K562 (cell line): ENCODE measurements around the gene DALRD3. TPM values are rescaled to one million over a fixed set of nuclear protein-coding genes. Genes with fewer than 3 reads are reported as not detected.

ENCODE experiments used
- ATAC-seq: fragments of 200-7000 bp; cut with Tn5 transposase; 3 replicates; pipeline ENCODE4 v1.9.1; 2020; ENCODE audit warnings: moderate library complexity
- BruUV-seq: library from RNA; stranded (reverse); fragments of 400-500 nt; replicated peaks from 2 replicates; lab custom pipeline; 2021; lab: Mats Ljungman, UMichigan
- CTCF ChIA-PET: fragments of 300-600 bp; formaldehyde crosslinking; extraction: SDS; loops from one replicate; lab custom pipeline; 2021; ENCODE audit warnings: low intra/inter-chr PET ratio; lab: Yijun Ruan, JAX
- POLR2A ChIA-PET: fragments of 300-600, 350-650 bp; sonication (Branson Sonifier 250); formaldehyde crosslinking; extraction: SDS; loops from one replicate; lab custom pipeline; 2021; ENCODE audit warnings: antibody characterized with exemption, inconsistent platforms; lab: Yijun Ruan, JAX
- DNase-seq, 4 experiments: peaks; one replicate each; pipeline versions ENCODE4 v3.0.0 to v3.0.0-alpha.2; 2011 to 2018; ENCODE audit warnings: low spot score in 3 of 4, mixed read lengths in 3 of 4; ENCODE audit errors: extremely low read depth in 1 of 4
- FAIRE-seq: peaks from 2 replicates; lab custom pipeline; 2011; peaks lifted over from hg19 to GRCh38; lab: Jason Lieb, UNC
- H2AFZ ChIP-seq: 2 replicates; pipeline ENCODE4 v1.6.0; 2011; ENCODE audit warnings: low read depth, low read length, control low read depth, inconsistent platforms
- H3K27ac ChIP-seq: fragments of 200-600 bp; 3 replicates; pipeline ENCODE4 v1.8.0; 2011; ENCODE audit warnings: low read depth, mild to moderate bottlenecking, control low read depth, inconsistent platforms, low read length, moderate library complexity, mixed read lengths; ENCODE audit errors: extremely low read depth
- H3K27me3 ChIP-seq, 2 experiments: fragments of 300-600 bp in 1 of 2; 2 replicates in 1 of 2; 3 replicates in 1 of 2; pipeline versions ENCODE4 v1.6.0 to v1.8.0; 2011; ENCODE audit warnings: inconsistent platforms in 2 of 2, low read length in 2 of 2, mild to moderate bottlenecking in 1 of 2, mixed read lengths in 1 of 2, moderate library complexity in 1 of 2; ENCODE audit not compliant: control insufficient read depth in 2 of 2, insufficient read depth in 2 of 2
- H3K36me3 ChIP-seq: fragments of 300-600 bp; 3 replicates; pipeline ENCODE4 v1.8.0; 2011; ENCODE audit warnings: mild to moderate bottlenecking, low read length, inconsistent platforms; ENCODE audit not compliant: control insufficient read depth, insufficient read depth
- H3K4me1 ChIP-seq, 2 experiments: fragments of 200-600 bp in 1 of 2; replicated peaks in 1 of 2; 2 replicates in 1 of 2; 3 replicates in 1 of 2; pipeline versions ENCODE4 v1.5.1 to v1.8.0; 2011; ENCODE audit warnings: inconsistent platforms in 2 of 2, low read length in 2 of 2, mild to moderate bottlenecking in 1 of 2, mixed read lengths in 1 of 2, moderate library complexity in 1 of 2; ENCODE audit not compliant: control insufficient read depth in 2 of 2, insufficient read depth in 2 of 2
- H3K4me2 ChIP-seq: 2 replicates; pipeline ENCODE4 v1.6.1; 2011; ENCODE audit warnings: low read length, control low read depth, inconsistent platforms, mixed read lengths; ENCODE audit not compliant: insufficient read depth
- H3K4me3 ChIP-seq: fragments of 200-600 bp; sonication (generic), shearing (Covaris generic); 2 replicates; pipeline ENCODE4 v1.5.1; 2016; ENCODE audit warnings: control low read depth, inconsistent platforms
- H3K79me2 ChIP-seq: fragments of 200-600 bp; 3 replicates; pipeline ENCODE4 v1.8.0; 2011; ENCODE audit warnings: low read length, inconsistent platforms; ENCODE audit not compliant: control insufficient read depth, insufficient read depth
- H3K9ac ChIP-seq, 2 experiments: 2 replicates each; pipeline versions ENCODE4 v1.6.0 to v1.6.1; 2011; ENCODE audit warnings: low read depth in 2 of 2, low read length in 2 of 2, control low read depth in 1 of 2, inconsistent platforms in 1 of 2, mild to moderate bottlenecking in 1 of 2, mixed read lengths in 1 of 2; ENCODE audit not compliant: insufficient read depth in 1 of 2
- H3K9me1 ChIP-seq: one replicate; pipeline ENCODE4 v1.6.0; 2011; ENCODE audit warnings: inconsistent platforms, mild to moderate bottlenecking, low read length, moderate library complexity; ENCODE audit not compliant: control insufficient read depth, insufficient read depth
- H3K9me3 ChIP-seq: replicated peaks from 2 replicates; pipeline ENCODE4 v1.5.1; 2011; ENCODE audit warnings: low read depth, low read length, inconsistent platforms; ENCODE audit not compliant: control insufficient read depth, insufficient read depth
- H4K20me1 ChIP-seq: replicated peaks from 2 replicates; pipeline ENCODE4 v1.6.1; 2011; ENCODE audit warnings: low read length, inconsistent platforms, mixed read lengths; ENCODE audit not compliant: control insufficient read depth, insufficient read depth
- BDP1 ChIP-seq: IDR thresholded peaks from 3 replicates; pipeline ENCODE4 v1.6.1; 2011; ENCODE audit not compliant: insufficient read length, insufficient read depth
- CTBP1 ChIP-seq: fragments of 450-650 bp; IDR thresholded peaks from 2 replicates; pipeline ENCODE4 v1.6.1; 2016; ENCODE audit warnings: borderline replicate concordance
- ELF4 ChIP-seq: fragments of 450-650 bp; formaldehyde crosslinking; IDR thresholded peaks from 2 replicates; pipeline ENCODE4 v1.4.0; 2022; ENCODE audit warnings: missing genetic modification characterization
- ERF ChIP-seq: fragments of 450-650 bp; formaldehyde crosslinking; IDR thresholded peaks from 2 replicates; pipeline ENCODE4 v1.4.0; 2020; ENCODE audit warnings: mild to moderate bottlenecking, mixed read lengths
- FIP1L1 ChIP-seq: fragments of 200-400 bp; formaldehyde crosslinking; IDR thresholded peaks from 2 replicates; pipeline ENCODE4 v1.6.1; 2018; ENCODE audit warnings: mild to moderate bottlenecking, low read depth, low read length; ENCODE audit not compliant: poor library complexity, severe bottlenecking
- FOXJ3 ChIP-seq: sonication (generic); formaldehyde crosslinking; IDR thresholded peaks from 2 replicates; pipeline ENCODE4 v1.4.0; 2020; ENCODE audit warnings: mild to moderate bottlenecking, missing genetic modification reagents
- KDM4B ChIP-seq, 2 experiments: fragments of 450-650 bp in 1 of 2; sonication (generic) in 1 of 2; IDR thresholded peaks; 2 replicates each; pipeline ENCODE4 v1.6.1; 2016 to 2017; ENCODE audit warnings: borderline replicate concordance in 2 of 2, antibody characterized with exemption in 1 of 2, low read depth in 1 of 2, mild to moderate bottlenecking in 1 of 2
- MEF2D ChIP-seq: conservative IDR thresholded peaks from 2 replicates; pipeline ENCODE4 v1.6.1; 2016; ENCODE audit warnings: low read depth, missing genetic modification characterization, missing compliant biosample characterization
- PPARD ChIP-seq: fragments of 250-450 bp; sonication (Bioruptor Pico); IDR thresholded peaks from 2 replicates; pipeline ENCODE4 v1.8.0; 2022; ENCODE audit warnings: inconsistent platforms, mild to moderate bottlenecking, moderate library complexity
- ZNF77 ChIP-seq: fragments of 250-450 bp; sonication (Bioruptor Pico); IDR thresholded peaks from 2 replicates; pipeline ENCODE4 v1.5.0; 2020
- WGBS: fragments of 100-300 bp; shearing (Covaris generic); methylation state at CpG from one replicate; pipeline ENCODE4 v1.1.6; 2016; ENCODE audit warnings: low coverage, mixed read lengths; ENCODE audit not compliant: insufficient coverage; ENCODE audit errors: missing lambda C conversion rate; 5-methylcytosine and 5-hydroxymethylcytosine counted together
- in situ Hi-C: fragments of 300-500 bp; cut with MboI; formaldehyde crosslinking; loops from 4 replicates; pipeline ENCODE4 v1.15.0; 2018; ENCODE audit warnings: inconsistent platforms, mixed read lengths
- intact Hi-C: fragments of 100-400 bp; cut with micrococcal nuclease; formaldehyde crosslinking; loops from 2 replicates; pipeline ENCODE4 v1.14.2; 2022
- polyA plus RNA-seq, 8 experiments: library from polyadenylated mRNA; depleted of rRNA in 4 of 8; stranded (reverse) in 5 of 8; unstranded in 3 of 8; fragments of >200 nt; fragmentation: Nextera tagmentation in 2 of 8; fragmentation: Illumina TruSeq in 1 of 8; extraction: Ambion mirVana in 2 of 8; extraction: Trizol in 1 of 8; gene quantifications; 2 replicates each; pipeline versions ENCODE4 v1.2.1 to v1.2.3, GENCODE V29; 2011 to 2014; ENCODE audit warnings: inconsistent platforms in 1 of 8, missing spikeins in 1 of 8
- total RNA-seq, 7 experiments: library from RNA; depleted of rRNA in 6 of 7; stranded (reverse); fragments of >200 nt in 6 of 7; fragmentation: Illumina TruSeq in 2 of 7; extraction: Trizol in 2 of 7; gene quantifications; 2 replicates each; pipeline versions ENCODE4 v1.2.1 to v1.2.3, GENCODE V29; 2011 to 2021; ENCODE audit warnings: low replicate concordance in 1 of 7
- TF ChIP-seq, protein P1 (sequence below): sonication (generic); formaldehyde crosslinking; IDR thresholded peaks from 2 replicates; pipeline ENCODE4 v1.9.0; 2022; ENCODE audit warnings: mild to moderate bottlenecking, missing genetic modification reagents
- TF ChIP-seq, protein P2 (sequence below): fragments of 450-650 bp; IDR thresholded peaks from 2 replicates; pipeline ENCODE4 v1.6.1; 2016; ENCODE audit warnings: mild to moderate bottlenecking, moderate library complexity

DALRD3 gene
- total and polyA plus RNA-seq, 9 of the 15 experiments (the other 6 are each of a cell fraction or from before 2014, with no cell fraction given), result 6.6 to 31.3 (median 14.4) TPM

DNA sequence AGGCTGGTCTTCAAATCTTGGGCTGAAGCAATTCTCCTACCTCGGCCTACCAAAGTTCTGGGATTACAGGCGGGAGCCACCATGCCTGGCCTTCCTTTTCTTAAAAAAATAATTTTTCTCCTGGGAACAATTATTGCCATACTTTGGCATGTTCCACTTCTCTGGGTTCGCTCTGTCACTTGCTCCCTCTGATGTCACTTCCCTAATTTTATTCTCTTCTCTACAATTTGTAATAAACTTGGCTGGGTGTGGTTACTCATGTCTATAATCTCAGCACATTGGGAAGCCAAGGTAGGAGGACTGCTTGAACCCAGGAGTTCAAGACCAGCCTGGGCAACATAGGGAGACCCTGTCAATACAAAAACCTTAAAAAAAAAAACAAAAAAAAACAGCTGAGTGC lies 16.9 kb upstream of the DALRD3 start:
- intact Hi-C loops, result no loop called here
- CTCF ChIA-PET, result no interaction called here
- H3K79me2 ChIP-seq, result no peaks in the 10 kb centered on the region
- peaks cover 62% of the 10 kb centered on the region; the same call in 2 of the 3 replicates for H3K36me3 ChIP-seq
- in situ Hi-C loops, result no loop called here
- H3K27me3 ChIP-seq, result no peaks in the 10 kb centered on the region
- no peak overlapping the region for H3K9ac ChIP-seq
- H3K27ac ChIP-seq, result no peak overlapping the region
- no peaks in the 10 kb centered on the region for H3K9me3 ChIP-seq
- no peak overlapping the region for H3K4me2 ChIP-seq
- no peak overlapping the region for H3K4me3 ChIP-seq
- ATAC-seq (no peak), DNase-seq (no peak), FAIRE-seq (no peak)
- 96% methylated on average over 3 of the region's 3 CpGs for WGBS
- no peaks in the 10 kb centered on the region for H3K9me1 ChIP-seq
- no peaks in the 10 kb centered on the region for H4K20me1 ChIP-seq
- H2AFZ ChIP-seq, result no peak overlapping the region
- BruUV-seq, result no TSS peak
- POLR2A ChIA-PET, result interaction anchor here (0.6 to 0.7 kb wide), 2 partner anchors 10 to 66 kb away, joined by 3 to 5 read pairs; no protein-coding TSS in a partner anchor
- H3K4me1 ChIP-seq, result peaks cover 2 to 3% of the 10 kb centered on the region in 2 experiments; a peak in 3 of 5 replicates
- TF ChIP-seq MEF2D (tag) (no peak), FIP1L1 (no peak), FOXJ3 (CRISPR knock-in tag) (no peak), ELF4 (CRISPR knock-in tag) (no peak), BDP1 (no peak), CTBP1 (no peak), PPARD (no peak), KDM4B (IDR thresholded peaks at IDR 0.05; ENCODE audit: borderline replicate concordance in 2 of 2, low read depth in 1 of 2) (no peak), ZNF77 (CRISPR knock-in tag) (no peak), ERF (no peak)
- TF ChIP-seq, protein P1, sequence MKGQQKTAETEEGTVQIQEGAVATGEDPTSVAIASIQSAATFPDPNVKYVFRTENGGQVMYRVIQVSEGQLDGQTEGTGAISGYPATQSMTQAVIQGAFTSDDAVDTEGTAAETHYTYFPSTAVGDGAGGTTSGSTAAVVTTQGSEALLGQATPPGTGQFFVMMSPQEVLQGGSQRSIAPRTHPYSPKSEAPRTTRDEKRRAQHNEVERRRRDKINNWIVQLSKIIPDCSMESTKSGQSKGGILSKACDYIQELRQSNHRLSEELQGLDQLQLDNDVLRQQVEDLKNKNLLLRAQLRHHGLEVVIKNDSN (CRISPR knock-in tag), result no peak
- TF ChIP-seq, protein P2, sequence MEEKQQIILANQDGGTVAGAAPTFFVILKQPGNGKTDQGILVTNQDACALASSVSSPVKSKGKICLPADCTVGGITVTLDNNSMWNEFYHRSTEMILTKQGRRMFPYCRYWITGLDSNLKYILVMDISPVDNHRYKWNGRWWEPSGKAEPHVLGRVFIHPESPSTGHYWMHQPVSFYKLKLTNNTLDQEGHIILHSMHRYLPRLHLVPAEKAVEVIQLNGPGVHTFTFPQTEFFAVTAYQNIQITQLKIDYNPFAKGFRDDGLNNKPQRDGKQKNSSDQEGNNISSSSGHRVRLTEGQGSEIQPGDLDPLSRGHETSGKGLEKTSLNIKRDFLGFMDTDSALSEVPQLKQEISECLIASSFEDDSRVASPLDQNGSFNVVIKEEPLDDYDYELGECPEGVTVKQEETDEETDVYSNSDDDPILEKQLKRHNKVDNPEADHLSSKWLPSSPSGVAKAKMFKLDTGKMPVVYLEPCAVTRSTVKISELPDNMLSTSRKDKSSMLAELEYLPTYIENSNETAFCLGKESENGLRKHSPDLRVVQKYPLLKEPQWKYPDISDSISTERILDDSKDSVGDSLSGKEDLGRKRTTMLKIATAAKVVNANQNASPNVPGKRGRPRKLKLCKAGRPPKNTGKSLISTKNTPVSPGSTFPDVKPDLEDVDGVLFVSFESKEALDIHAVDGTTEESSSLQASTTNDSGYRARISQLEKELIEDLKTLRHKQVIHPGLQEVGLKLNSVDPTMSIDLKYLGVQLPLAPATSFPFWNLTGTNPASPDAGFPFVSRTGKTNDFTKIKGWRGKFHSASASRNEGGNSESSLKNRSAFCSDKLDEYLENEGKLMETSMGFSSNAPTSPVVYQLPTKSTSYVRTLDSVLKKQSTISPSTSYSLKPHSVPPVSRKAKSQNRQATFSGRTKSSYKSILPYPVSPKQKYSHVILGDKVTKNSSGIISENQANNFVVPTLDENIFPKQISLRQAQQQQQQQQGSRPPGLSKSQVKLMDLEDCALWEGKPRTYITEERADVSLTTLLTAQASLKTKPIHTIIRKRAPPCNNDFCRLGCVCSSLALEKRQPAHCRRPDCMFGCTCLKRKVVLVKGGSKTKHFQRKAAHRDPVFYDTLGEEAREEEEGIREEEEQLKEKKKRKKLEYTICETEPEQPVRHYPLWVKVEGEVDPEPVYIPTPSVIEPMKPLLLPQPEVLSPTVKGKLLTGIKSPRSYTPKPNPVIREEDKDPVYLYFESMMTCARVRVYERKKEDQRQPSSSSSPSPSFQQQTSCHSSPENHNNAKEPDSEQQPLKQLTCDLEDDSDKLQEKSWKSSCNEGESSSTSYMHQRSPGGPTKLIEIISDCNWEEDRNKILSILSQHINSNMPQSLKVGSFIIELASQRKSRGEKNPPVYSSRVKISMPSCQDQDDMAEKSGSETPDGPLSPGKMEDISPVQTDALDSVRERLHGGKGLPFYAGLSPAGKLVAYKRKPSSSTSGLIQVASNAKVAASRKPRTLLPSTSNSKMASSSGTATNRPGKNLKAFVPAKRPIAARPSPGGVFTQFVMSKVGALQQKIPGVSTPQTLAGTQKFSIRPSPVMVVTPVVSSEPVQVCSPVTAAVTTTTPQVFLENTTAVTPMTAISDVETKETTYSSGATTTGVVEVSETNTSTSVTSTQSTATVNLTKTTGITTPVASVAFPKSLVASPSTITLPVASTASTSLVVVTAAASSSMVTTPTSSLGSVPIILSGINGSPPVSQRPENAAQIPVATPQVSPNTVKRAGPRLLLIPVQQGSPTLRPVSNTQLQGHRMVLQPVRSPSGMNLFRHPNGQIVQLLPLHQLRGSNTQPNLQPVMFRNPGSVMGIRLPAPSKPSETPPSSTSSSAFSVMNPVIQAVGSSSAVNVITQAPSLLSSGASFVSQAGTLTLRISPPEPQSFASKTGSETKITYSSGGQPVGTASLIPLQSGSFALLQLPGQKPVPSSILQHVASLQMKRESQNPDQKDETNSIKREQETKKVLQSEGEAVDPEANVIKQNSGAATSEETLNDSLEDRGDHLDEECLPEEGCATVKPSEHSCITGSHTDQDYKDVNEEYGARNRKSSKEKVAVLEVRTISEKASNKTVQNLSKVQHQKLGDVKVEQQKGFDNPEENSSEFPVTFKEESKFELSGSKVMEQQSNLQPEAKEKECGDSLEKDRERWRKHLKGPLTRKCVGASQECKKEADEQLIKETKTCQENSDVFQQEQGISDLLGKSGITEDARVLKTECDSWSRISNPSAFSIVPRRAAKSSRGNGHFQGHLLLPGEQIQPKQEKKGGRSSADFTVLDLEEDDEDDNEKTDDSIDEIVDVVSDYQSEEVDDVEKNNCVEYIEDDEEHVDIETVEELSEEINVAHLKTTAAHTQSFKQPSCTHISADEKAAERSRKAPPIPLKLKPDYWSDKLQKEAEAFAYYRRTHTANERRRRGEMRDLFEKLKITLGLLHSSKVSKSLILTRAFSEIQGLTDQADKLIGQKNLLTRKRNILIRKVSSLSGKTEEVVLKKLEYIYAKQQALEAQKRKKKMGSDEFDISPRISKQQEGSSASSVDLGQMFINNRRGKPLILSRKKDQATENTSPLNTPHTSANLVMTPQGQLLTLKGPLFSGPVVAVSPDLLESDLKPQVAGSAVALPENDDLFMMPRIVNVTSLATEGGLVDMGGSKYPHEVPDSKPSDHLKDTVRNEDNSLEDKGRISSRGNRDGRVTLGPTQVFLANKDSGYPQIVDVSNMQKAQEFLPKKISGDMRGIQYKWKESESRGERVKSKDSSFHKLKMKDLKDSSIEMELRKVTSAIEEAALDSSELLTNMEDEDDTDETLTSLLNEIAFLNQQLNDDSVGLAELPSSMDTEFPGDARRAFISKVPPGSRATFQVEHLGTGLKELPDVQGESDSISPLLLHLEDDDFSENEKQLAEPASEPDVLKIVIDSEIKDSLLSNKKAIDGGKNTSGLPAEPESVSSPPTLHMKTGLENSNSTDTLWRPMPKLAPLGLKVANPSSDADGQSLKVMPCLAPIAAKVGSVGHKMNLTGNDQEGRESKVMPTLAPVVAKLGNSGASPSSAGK, result no peak
